Measurements from ENCODE around the gene BAHCC1.

BAHCC1 gene

GRCh38 chr17:81398832-81399411 is 3.7 kb downstream of the BAHCC1 start:
- DNase-seq = peak; percentile 8

DNA sequence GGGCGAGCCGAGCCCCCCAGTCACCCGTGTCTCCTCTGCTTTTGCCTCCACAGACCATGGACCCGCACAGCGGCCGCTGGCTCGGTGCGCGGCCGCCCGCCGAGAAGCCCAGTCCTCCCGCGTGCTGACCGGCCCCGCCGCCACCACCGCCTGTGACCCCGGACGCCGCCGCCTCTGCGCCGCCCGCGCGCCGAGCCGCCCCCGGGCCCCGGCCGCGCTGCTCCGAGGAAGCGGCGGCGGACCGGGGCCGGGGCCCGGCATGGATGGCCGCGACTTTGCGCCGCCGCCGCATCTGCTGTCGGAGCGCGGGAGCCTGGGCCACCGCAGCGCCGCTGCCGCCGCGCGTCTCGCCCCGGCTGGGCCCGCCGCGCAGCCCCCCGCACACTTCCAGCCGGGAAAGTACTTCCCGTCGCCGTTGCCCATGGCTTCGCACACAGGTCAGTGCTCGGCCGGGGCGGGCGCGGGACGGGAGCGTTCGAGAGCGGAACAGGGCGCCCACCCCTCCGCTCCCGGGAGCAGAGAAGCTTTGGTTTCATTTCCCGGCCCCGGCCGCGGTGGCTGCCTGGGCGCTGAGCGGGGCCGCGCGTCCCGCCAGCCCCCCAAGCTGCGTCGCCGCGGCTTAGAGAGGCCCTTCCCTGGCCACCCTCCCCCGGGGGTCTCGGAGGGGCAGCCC is 4.4 kb downstream of the BAHCC1 start:
- peak; percentile 31 for DNase-seq

DNA sequence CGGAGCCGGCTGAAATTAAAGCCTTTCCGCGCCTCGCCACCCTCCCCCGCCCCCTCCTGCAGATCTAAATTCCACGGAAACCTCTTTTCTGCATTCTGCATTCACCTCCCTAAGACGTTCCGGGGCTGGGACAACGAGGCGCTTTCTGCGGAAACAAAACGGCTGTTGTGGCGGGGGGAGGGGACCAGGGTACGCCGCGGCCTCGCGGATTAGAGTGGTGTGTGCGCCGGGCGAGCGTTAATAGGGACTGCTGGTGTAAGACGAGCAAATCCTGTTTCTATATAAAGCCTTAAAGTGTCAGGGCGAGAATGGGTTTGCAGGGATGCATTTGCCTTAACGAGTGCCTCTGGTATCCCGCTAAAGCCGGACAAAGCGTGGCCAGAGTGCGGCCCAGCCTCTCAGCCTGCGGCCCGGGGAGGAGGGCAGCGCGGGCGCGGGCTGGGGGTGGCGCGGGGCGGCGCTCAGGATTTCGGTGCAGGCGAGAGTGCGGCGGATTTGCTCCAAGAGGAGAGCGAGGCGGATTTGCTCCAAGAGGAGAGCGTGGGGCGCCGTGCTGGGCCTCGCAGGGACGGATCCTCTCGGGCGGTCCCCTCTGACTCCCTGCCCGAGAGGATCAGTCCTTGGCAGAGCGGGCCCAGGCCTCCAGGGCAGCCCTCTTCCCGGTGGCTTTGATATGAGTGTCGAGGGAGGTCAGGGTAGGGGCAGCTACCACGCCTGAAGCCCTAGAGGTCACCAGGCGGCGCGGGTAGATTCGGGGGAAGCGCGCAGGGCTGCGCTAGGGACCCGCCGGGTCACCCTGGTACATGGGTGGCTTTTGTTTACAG is 5.1 kb downstream of the BAHCC1 start:
- DNase-seq = peak; percentile 27

- no peak for DNase-seq
These were observed 5.9 kb downstream of the BAHCC1 start for GRCh38 chr17:81400996-81401722.

- DNase-seq = no peak
These were observed 6.7 kb downstream of the BAHCC1 start for GRCh38 chr17:81401723-81402529.

GRCh38 chr17:81402530-81402941 is 7.3 kb downstream of the BAHCC1 start:
- no peak for DNase-seq

DNA sequence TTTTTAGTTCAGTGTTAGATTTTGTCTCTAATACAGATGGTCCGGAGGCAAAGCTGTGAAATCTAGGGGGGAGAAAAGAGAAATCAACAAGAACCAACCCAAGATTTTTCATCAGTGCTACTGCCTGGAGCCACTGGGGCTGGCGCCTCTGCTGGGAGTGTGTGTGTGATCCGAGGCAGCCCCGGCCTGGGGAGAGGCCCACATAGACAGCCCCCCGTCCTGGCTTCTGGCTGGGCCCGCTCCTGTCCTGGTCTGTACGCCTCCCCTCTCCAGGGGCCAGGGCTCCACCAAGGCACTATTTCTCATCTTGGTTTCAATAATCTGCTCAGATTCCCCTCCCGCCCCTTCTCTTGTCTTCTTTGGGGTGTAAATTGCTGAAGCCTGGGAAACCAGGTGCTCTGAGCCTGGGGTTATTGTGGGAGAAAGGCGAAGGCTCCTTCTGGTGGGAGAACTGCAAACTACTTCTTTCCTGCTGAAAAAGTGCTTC is 7.8 kb downstream of the BAHCC1 start:
- no peak for DNase-seq

DNA sequence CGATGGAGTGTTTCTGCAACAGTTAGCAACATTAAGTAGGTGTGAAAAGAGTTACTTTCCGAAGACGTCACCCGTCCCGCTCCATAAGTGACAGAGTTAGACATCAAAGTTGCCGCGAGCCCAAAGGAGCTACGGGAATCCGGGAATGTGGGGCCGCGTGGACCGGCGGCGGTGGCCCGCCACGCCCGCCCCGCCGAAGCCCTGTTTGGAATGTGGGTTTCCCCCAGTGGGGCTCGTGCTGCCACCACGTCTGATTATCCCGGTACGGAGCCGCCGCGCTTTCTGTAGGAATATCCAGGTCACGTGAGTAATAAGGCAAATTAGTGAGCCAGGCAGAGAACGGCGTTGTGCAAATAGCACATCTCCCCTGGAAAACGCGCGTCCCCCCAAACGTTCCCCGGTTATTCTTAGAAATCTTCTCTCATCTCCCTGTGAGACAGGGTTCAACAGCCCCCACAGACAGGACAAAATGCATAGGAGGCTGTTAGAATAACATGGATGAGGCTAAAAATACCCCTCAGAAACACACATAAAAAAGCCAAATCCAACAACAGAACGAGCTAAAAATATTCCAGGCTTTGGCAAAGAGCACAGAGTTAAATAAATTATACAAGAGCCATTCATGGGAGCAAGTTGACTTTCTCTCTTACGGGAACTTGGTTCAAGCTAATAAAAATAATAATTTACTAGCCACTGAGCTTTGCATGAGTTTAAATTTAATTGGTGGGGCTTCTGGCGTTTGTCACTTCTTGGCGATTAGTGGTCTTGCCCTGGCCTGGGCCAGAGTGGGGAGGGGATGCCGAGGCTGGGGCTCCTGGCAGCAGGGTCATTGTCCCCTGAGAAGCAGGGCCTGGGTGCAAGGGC is 8.6 kb downstream of the BAHCC1 start:
- no peak for DNase-seq

DNA sequence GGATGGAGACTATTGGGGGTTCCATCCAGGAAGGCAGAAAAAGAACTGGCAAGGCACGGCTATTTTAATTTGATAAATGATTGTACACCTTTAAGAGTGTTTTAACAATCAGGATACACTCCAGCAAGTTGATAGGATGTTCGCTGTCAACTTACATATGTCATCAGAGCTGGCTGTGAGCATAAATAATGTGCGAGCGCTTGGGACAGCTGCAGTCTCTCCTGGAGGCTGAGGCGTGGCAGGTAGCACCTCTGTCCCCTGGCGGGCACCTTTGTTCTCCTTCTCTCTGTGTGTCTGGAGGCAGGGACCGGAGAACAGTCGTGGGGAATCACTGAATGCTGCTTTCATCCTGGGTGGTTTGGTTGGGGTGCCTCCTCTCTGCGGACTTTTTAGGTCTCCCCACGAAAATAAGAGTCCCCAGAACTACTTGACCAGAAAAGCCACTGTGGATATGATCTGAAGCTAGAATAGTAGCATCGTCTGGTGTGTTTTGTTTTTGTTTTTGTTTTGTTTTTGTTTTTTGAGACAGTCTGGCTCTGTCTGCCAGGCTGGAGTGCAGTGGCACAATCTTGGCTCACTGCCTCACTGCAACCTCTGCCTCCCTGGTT is 9.4 kb downstream of the BAHCC1 start:
- no peak for DNase-seq

- no peak for DNase-seq
These were observed 10.2 kb downstream of the BAHCC1 start for GRCh38 chr17:81405411-81405872.

GRCh38 chr17:81406117-81406953 is 11.1 kb downstream of the BAHCC1 start:
- DNase-seq = no peak

- DNase-seq = no peak
These were observed 12.8 kb downstream of the BAHCC1 start for GRCh38 chr17:81408049-81408448.

DNA sequence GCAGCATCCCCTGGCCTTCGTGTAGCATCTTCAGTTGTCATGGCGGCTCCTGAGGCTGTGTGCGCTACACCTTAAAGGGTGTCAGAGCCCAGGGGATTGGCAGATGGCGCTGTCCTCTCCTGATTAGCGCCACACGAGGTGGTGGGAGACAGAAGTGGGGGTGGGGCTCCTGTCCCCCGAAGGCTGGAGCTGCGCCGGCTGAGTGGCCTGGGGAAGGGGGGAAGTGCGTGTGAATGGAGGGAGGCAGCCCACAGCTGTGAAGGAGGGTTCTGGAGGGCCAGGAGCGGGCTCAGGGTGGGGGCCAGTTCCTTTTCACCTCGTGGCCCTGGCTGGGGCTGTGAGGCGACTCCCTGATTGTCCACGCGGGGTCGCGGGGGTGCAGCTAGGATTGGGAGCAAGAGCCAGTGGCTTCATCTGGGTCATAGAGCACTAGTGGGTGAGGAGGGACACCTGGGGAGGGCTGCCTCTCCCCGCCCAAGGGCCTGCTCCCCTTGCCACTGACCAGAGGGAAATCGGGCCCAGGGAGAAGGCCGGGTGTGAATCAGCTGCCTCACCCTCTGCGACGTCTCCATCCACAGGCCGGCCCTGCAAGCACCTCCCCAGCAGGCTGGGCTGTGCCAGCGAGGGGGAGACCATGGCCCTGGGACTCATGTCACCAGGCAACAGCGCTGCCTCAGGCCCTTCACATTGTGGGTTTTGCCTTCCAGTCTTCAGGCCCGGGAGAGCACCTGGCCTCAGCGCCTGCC is 14.1 kb downstream of the BAHCC1 start:
- DNase-seq = no peak

- no peak for DNase-seq
These were observed 15.6 kb downstream of the BAHCC1 start for GRCh38 chr17:81410852-81411251.

DNA sequence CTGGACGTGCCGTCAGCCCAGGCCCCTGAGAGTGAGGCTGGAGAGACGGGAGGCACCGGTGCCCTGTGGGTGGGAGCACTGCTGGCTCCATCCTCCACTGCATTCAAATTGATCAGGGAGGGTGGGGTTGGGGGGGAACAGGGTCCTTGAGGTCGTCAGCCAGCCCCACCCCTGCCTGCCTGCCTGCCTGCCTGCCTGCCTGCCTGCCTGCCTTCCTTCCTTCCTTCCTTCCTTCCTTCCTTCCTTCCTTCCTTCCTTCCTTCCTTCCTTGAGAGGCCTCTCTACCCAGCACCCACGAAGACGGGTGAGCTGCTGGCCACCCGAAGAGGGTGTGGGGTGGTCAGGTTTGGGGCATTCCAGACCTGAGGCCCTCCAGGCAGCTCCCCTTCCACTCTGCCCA is 16.0 kb downstream of the BAHCC1 start:
- DNase-seq = no peak

- DNase-seq = peak; percentile 65
These were observed 17.3 kb downstream of the BAHCC1 start for GRCh38 chr17:81412490-81413093.

- no peak for DNase-seq
These were observed 18.4 kb downstream of the BAHCC1 start for GRCh38 chr17:81413497-81414135.

Measured in CD4-positive, alpha-beta T cell treated with Interleukin-6 for 4 hours (primary cell).